ENCODE data around the gene CTAG2. TPM values are rescaled to one million over a fixed set of nuclear protein-coding genes. Genes with fewer than 3 reads are reported as not detected.

CTAG2 gene
- total RNA-seq, 1 donor from 2014 or later, result not detected

DNA sequence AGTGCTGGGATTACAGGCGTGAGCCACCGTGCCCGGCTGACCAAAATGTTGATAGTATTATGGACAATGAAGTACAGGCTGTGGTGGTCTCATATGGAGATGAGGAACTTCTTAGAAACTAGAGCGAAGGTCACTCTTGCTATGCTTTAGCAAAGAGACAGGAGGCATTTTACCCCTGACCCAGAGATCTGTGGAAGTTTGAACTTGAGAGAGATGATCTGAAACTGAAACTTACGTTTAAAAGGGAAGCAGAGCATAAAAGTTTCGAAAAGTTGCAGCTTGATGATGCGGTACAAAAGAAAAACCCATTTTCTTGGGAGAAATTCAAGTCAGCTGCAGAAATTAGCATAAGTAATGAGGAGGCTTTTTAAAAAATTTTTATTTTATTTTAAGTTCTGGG lies 8.5 kb upstream of the CTAG2 start:
- Mint-ChIP-seq H3K4me1 (no peaks in the 10 kb centered on the region), H3K27me3 (ENCODE audit: low read depth) (no peaks in the 10 kb centered on the region), H3K9me3 (peaks cover 49% of the 10 kb centered on the region), H3K36me3 (no peaks in the 10 kb centered on the region), H3K27ac (no peak overlapping the region), H3K4me3 (no peak overlapping the region)
- DNase-seq (ENCODE audit: low spot score in 2 of 2, unreplicated experiment in 2 of 2), result no peak
- TF ChIP-seq, protein P1, sequence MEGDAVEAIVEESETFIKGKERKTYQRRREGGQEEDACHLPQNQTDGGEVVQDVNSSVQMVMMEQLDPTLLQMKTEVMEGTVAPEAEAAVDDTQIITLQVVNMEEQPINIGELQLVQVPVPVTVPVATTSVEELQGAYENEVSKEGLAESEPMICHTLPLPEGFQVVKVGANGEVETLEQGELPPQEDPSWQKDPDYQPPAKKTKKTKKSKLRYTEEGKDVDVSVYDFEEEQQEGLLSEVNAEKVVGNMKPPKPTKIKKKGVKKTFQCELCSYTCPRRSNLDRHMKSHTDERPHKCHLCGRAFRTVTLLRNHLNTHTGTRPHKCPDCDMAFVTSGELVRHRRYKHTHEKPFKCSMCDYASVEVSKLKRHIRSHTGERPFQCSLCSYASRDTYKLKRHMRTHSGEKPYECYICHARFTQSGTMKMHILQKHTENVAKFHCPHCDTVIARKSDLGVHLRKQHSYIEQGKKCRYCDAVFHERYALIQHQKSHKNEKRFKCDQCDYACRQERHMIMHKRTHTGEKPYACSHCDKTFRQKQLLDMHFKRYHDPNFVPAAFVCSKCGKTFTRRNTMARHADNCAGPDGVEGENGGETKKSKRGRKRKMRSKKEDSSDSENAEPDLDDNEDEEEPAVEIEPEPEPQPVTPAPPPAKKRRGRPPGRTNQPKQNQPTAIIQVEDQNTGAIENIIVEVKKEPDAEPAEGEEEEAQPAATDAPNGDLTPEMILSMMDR (IDR thresholded peaks at IDR 0.05; ENCODE audit: unreplicated experiment), result no peak

DNA sequence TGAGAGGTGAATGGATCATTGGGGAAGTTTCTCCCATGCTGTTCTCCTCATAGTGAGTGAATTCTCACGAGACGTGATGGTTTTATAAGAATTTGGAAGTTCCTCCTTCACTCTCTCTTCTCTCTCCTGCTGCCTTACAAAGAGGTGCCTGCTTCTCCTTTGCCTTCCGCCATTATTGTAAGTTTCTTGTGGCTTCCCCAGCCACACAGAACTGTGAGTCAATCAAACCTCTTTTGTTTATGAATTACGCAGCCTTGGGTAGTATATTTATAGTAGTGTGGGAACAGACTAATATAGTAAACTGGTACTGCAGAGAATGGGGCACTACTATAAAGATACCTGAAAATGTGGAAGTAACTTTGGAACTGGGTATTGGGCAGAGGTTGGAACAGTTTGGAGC lies 7.8 kb upstream of the CTAG2 start:
- TF ChIP-seq, protein P1 (IDR thresholded peaks at IDR 0.05; ENCODE audit: unreplicated experiment), result no peak
- no peak overlapping the region for H3K4me3 Mint-ChIP-seq
- no peak overlapping the region for H3K27ac Mint-ChIP-seq
- no peaks in the 10 kb centered on the region for H3K4me1 Mint-ChIP-seq
- H3K27me3 Mint-ChIP-seq (ENCODE audit: low read depth), result no peaks in the 10 kb centered on the region
- H3K9me3 Mint-ChIP-seq, result peaks cover 46% of the 10 kb centered on the region
- DNase-seq (ENCODE audit: low spot score in 2 of 2, unreplicated experiment in 2 of 2), result no peak
- H3K36me3 Mint-ChIP-seq, result no peaks in the 10 kb centered on the region

DNA sequence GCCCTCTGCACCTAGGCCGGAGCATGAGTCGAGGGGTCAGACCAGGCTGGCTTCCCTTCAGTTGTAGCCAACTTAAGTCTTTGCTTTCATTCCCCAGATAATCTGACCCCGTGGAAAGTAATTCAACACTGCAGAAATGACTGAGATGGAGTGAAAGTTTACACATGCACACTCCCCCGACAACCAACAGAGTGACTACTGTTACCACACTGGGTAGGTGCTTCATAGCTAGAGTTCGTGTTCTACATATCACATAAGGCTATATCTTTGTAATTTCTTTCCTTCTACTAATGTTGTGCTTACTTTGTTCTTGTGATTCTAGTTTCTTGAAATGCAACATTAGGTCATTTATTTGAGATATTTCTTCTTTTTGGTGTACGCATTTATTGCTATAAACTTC lies 7.2 kb upstream of the CTAG2 start:
- Mint-ChIP-seq H3K4me1 (no peaks in the 10 kb centered on the region), H3K36me3 (no peaks in the 10 kb centered on the region), H3K4me3 (no peak overlapping the region), H3K9me3 (peaks cover 41% of the 10 kb centered on the region), H3K27me3 (ENCODE audit: low read depth) (no peaks in the 10 kb centered on the region), H3K27ac (no peak overlapping the region)
- DNase-seq (ENCODE audit: low spot score in 2 of 2, unreplicated experiment in 2 of 2), result no peak
- TF ChIP-seq, protein P1 (IDR thresholded peaks at IDR 0.05; ENCODE audit: unreplicated experiment), result no peak

DNA sequence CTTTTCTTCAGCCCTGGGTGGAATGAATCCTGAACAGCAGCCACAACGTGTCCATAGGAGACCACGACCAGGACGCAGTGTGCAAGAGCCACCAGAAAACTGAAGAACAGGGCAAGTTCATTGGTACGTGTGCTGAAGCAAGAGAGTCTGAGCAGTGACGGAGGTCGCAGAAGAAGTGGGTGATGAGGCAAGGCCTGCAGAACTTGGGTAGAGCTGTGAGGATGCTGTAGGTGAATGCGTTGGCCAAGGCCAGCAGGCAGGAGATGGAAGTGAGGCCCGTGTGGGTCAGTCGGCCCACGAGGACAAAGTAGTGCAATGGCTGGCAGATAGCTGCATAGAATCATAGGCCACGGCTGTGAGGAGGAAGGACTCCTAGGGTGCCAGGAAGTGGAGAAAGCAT lies 5.6 kb upstream of the CTAG2 start:
- Mint-ChIP-seq H3K27me3 (ENCODE audit: low read depth) (no peaks in the 10 kb centered on the region), H3K9me3 (peaks cover 37% of the 10 kb centered on the region), H3K27ac (no peak overlapping the region), H3K36me3 (no peaks in the 10 kb centered on the region), H3K4me3 (no peak overlapping the region), H3K4me1 (no peaks in the 10 kb centered on the region)
- no peak for DNase-seq (ENCODE audit: low spot score in 2 of 2, unreplicated experiment in 2 of 2)
- TF ChIP-seq, protein P1 (IDR thresholded peaks at IDR 0.05; ENCODE audit: unreplicated experiment), result no peak

DNA sequence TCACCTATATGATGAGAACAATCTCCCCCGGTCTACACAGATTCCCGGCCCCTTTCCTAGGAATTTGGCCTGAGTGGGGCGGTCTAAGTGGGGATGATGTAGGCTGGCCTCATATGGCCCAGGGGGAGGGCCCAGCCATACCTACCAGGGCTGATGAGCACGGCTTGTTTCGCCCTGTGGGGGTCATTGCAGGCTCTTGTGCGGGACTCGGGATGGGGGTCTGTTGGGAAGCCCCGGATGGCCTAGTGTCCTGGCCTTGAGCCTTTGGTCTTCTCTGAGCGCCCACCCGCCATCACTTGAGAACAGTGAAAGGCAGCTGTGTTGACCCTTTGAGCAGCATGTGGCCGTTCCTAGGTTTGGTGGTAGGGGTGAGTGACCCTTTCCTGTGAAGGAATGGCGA lies 4.8 kb upstream of the CTAG2 start:
- Mint-ChIP-seq H3K4me3 (no peak overlapping the region), H3K27ac (no peak overlapping the region), H3K4me1 (no peaks in the 10 kb centered on the region), H3K9me3 (peaks cover 30% of the 10 kb centered on the region), H3K27me3 (ENCODE audit: low read depth) (no peaks in the 10 kb centered on the region), H3K36me3 (no peaks in the 10 kb centered on the region)
- TF ChIP-seq, protein P1 (IDR thresholded peaks at IDR 0.05; ENCODE audit: unreplicated experiment), result no peak
- DNase-seq (ENCODE audit: low spot score in 2 of 2, unreplicated experiment in 2 of 2), result no peak

DNA sequence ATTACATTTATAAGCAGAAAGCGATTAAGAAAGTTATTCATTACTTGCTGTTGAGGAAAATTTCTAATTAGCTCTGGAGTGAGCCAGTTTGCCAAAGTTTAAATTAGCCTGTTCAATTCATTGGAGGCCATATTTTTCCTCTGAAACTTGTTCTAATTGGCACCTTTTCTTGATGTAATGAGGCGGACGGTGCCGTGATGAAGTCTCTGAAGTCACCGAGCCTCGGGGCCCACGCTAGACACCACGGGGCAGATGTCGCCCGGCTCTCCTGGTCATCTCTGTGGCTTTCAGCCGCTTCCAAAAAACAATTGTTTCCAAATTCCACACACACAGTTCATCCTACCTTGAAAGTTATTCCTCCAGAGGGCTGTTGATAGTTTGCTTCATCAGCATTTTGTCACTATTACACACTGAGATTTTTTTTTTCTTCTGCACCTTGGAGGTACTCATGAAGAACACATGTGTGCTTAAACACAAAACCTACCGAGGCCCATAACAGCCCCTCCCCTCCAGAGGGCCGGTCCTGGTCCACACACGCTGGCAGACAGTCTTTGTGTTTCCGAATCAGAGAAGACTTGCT lies 3.9 kb upstream of the CTAG2 start:
- DNase-seq (ENCODE audit: low spot score in 2 of 2, unreplicated experiment in 2 of 2), result no peak
- Mint-ChIP-seq H3K27ac (no peak overlapping the region), H3K36me3 (no peaks in the 10 kb centered on the region), H3K4me3 (no peak overlapping the region), H3K9me3 (peaks cover 24% of the 10 kb centered on the region), H3K4me1 (no peaks in the 10 kb centered on the region), H3K27me3 (ENCODE audit: low read depth) (no peaks in the 10 kb centered on the region)
- TF ChIP-seq, protein P1 (IDR thresholded peaks at IDR 0.05; ENCODE audit: unreplicated experiment), result no peak

All from mesothelial cell of epicardium (in vitro differentiated cells).